D721Med (cell line): ENCODE measurements around the gene ALPL.
"Not testable (repeated sequence)": the region's sequence is repeated elsewhere in the genome, so short reads cannot be mapped to it uniquely, and the experiment has no call there.

Source experiments
- DNase-seq: peaks from one replicate; pipeline ENCODE4 v3.0.0; 2011; ENCODE audit warnings: low spot score; ENCODE audit not compliant: insufficient read length
- FAIRE-seq: peaks from 2 replicates; lab custom pipeline; 2011; peaks lifted over from hg19 to GRCh38; lab: Jason Lieb, UNC
- TF ChIP-seq, protein P1 (sequence below): IDR thresholded peaks from 2 replicates; pipeline ENCODE4 v1.5.1; 2012; ENCODE audit warnings: mild to moderate bottlenecking, control low read depth; ENCODE audit not compliant: insufficient read depth; ENCODE audit errors: missing control alignments

ALPL gene

GRCh38 chr1:21563971-21564370 is 54.7 kb downstream of the ALPL start:
- FAIRE-seq (no peak), DNase-seq (no peak)
- TF ChIP-seq, protein P1, sequence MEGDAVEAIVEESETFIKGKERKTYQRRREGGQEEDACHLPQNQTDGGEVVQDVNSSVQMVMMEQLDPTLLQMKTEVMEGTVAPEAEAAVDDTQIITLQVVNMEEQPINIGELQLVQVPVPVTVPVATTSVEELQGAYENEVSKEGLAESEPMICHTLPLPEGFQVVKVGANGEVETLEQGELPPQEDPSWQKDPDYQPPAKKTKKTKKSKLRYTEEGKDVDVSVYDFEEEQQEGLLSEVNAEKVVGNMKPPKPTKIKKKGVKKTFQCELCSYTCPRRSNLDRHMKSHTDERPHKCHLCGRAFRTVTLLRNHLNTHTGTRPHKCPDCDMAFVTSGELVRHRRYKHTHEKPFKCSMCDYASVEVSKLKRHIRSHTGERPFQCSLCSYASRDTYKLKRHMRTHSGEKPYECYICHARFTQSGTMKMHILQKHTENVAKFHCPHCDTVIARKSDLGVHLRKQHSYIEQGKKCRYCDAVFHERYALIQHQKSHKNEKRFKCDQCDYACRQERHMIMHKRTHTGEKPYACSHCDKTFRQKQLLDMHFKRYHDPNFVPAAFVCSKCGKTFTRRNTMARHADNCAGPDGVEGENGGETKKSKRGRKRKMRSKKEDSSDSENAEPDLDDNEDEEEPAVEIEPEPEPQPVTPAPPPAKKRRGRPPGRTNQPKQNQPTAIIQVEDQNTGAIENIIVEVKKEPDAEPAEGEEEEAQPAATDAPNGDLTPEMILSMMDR, result no peak

DNA sequence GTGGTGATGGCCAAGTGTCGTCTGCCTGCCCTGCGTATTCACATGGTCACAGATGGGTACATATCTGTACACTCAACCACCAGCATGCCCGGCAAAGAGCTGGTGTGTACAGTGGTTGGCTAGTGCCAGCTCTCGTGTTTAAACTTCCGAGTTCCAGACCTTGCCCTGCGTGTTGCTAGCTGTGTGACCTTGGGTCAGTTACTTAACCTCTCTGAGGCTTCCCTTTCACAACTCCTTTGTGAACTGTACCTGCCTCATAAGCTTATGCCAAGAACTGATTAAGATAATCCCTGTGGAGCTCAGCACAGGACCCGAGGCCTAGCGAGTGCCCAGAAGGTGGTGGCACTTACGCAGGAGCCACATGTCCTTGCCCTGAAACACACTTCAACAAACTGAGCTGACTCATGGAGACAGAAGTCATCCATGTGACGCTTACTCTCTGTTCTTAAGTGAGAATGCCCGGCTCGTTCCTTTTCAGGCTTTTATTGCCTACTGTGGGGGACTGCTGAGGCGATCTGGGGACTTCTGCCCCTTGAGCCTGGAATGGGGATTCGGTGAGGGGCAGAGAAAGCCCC is 55.4 kb downstream of the ALPL start:
- no peak for FAIRE-seq
- no peak for DNase-seq
- TF ChIP-seq, protein P1, result no peak

GRCh38 chr1:21565285-21565684 is 56.1 kb downstream of the ALPL start:
- DNase-seq (no peak), FAIRE-seq (no peak)
- TF ChIP-seq, protein P1, result no peak

DNA sequence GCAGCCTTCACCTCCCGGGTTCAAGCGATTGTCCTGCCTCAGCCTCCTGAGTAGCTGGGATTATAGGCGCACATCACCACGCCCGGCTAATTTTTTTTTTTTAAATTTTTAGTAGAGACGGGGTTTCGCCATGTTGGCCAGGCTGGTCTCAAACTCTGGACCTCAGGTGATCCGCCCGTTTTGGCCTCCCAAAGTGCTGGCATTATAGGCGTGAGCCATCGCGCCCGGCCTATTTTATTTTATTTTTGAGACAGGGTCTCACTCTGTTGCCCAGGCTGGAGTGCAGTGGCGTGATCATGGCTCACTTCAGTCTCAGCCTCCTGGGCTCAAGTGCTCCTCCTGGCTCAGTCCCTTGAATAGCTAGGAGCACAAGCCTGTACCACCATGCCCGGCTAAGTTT is 57.1 kb downstream of the ALPL start:
- not testable (repeated sequence) for FAIRE-seq

GRCh38 chr1:21567241-21568005 is 58.2 kb downstream of the ALPL start:
- FAIRE-seq (no peak), DNase-seq (no peak)
- TF ChIP-seq, protein P1, result no peak

More for the DNA sequence above, 57.1 kb downstream of the ALPL start:
- not testable (repeated sequence) for DNase-seq

GRCh38 chr1:21568006-21568746 is 59.0 kb downstream of the ALPL start:
- DNase-seq, result no peak
- TF ChIP-seq, protein P1, result no peak
- no peak for FAIRE-seq

- no peak for FAIRE-seq
- TF ChIP-seq, protein P1, result no peak
Observed at GRCh38 chr1:21568809-21569385, 59.7 kb downstream of the ALPL start.

More at GRCh38 chr1:21568809-21569385, 59.7 kb downstream of the ALPL start:
- no peak for DNase-seq
